GM18861 (cell line): ENCODE data around the gene RHBDD3.
"Not testable (repeated sequence)": the region's sequence is repeated elsewhere in the genome, so short reads cannot be mapped to it uniquely, and the experiment has no call there.

ENCODE experiments used
- ATAC-seq: cut with Tn5 transposase; IDR thresholded peaks from one replicate; pipeline ENCODE4 v1.9.1; 2021; ENCODE audit not compliant: unreplicated experiment

RHBDD3 gene

DNA sequence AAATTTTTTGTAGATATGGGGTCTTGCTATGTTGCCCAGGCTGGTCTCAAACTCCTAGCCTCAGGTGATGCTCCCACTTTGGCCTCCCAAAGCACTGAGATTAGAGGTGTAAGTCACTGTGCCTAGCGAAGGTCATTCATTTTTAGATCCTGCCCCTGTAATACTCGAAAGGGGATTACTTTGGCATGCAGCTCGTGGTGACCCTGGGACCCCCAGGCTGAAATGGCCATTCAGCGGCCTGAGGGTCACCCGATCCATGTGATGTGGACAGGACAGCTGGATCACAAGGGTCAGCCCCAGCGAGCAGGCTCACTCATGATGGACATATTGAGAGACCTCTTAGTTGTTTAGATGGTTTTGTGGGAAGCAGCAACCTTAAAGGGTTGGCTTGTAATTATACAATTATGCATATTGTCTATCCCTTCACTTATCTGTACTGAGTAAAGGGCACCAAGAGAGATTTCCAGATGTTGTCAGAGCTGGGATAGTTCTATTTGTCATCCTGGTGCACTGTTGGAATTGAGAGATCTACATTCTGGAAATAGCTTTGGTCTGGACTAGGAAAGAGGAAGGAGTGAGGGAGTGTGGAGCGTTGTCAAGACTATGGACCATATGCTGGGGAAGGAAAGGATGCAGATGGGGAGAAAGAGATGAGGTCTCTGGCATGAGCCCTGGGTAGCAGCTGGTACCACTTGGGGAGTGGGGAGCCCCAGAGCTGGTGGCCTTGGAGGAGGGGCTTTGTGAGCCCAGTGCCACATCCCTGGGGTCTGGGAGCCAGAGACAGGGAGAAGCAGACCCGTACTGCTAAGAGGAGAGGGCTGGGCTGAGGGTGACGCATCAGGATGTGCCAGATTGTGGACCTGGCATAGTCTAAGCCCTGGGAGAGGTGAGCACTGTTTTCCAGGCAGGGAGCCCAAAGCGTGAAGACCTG lies 15.5 kb downstream of the RHBDD3 start:
- ATAC-seq = no peak

DNA sequence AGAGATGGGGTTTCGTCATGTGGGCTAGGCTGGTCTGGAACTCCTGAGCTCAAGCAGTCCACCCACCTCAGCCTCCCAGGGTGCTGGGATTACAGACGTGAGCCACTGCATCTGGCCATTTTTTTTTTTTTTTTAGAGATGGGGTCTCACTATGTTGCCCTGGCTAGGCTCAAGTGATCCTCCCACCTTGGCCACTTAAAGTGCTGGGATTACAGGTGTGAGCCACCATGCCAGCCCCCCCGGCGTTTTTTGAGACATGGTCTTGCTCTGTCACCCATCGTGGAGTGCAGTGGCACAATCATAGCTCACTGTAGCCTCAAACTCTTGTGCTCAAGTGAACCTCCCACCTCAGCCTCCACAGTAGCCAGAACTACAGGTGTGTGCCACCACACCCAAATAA lies 16.5 kb downstream of the RHBDD3 start:
- ATAC-seq = no peak

DNA sequence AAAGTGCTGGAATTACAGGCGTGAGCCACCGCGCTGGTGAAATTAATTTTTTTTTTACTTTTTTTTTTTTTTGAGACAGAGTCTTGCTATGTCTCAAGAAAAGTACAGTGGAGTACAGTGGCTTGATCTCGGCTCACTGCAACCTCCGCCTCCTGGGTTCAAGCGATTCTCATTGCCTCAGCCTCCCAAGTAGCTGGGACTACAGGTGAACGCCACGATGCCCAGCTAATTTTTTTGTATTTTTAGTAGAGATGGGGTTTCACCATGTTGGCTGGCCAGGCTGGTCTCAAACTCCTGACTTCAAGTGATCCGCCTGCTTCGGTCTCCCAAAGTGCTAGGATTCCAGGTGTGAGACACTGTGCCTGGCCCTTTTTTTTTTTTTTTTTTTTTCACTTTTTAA lies 19.9 kb downstream of the RHBDD3 start:
- not testable (repeated sequence) for ATAC-seq

DNA sequence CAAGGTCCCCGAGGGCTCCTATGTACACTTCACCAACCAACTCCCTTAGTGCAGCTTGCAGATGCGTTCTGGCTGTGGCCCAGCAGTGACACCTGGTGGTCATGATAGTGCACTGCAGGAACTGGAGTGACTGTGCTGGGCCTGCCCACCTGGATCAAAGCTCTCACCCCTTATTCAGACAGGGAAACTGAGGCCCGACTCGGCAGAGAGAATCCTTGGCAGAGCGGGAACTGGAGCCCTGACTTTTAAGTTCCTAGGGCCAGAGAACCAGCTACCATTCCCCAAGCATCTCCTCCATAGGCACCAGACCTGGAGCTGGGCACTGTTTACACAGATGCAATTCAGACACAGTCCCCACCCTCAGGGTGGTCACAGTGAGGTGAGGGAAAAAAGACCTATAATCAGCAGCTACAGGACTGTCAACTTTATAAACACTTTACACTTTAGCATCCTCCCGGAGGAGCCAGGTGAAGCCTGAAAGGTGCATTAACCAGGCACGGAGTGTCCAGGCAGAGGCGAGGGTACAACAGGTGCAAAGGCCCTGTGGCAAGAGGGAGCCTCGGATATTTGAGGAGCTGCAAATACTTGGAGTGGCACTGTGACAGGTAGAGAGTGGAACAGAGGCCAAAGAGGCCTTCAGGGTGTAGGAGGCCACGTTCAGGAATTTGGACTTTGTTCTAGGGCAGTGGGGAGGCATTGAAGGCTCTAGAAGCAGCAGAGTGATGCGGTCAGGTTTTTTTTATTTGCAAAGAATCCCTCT lies 22.0 kb downstream of the RHBDD3 start:
- ATAC-seq = peak; percentile 49

DNA sequence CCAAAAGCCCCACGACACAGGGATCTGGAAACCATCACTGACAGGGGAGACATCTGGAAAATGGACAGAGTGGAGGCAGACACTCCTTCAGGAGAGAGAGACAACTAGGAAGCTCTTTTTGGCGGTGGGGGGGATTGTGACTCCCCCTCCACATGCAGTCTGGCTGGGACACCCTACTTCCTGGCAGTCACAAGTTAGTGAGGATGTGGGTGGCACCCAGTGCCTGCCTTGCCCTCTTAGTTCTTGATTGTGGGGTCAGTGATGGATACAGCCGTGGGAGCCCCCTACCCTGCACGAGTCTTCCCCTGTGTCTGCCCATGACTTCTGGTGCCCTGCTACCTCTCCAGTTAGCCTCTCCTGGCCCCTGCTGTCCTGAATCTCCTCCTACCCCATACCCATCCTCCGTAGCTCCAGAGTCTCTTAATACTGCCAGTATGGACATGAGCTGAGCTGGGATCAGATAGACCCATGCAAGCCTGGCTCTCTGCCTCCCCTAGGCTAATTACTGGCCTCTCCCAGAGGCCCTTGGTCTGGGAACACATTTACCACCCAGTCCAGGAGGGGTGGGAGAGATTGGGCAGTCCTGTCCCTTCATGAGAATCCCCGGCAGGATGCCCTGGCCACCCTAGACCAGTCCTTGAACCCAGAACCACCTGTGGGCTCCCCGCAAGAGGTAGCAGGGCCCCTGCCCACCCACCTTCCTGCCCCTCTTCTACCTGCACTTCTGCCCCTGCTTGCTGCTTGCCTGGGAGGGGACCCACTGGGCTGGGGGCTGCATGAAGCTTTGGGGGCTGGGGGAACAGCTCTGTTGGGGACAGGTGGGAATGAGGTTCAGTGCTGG lies 22.8 kb downstream of the RHBDD3 start:
- no peak for ATAC-seq

DNA sequence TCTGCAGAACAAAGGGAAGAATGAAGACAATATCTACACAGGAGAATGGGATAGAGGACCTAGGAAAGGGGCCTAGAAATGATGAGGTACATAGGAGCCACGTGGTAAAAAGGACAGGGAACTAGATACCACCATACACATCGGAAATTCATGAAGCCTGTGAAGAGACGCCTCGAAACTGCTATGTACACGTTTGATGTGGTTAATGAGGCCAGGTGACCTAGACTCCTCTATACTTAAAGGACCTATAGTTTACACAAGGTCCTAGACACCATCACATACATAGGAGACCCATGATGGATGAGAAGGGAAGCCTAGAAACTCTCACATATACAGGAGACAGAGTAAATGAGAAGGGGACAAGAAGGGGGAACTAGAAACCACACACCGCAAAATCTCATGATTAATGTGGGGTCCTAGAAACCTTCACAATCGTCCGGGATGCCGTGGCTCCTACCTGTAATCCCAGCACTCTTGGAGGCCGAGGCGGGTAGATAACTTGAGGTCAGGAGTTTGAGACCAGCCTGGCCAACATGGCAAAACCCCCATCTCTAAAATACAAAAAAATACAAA lies 23.8 kb downstream of the RHBDD3 start:
- ATAC-seq = no peak

DNA sequence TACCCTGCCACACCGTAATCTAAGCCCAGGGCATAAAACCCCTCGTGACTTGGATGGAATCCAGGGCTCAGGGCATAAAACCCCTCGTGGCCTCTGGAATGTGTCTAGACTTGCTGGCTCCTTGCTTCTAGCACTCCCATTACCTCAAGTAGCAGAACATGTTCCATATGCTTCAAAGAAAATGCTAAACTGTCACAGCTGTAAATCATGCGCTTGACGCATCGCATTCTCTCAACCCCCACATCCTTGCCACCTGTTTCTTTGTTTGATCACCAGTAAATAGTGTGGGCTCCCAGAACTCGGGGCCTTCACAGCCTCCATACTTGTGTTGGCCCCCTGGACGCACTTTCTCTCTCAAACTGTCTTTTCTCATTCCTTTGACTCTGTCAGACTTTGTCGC lies 27.3 kb downstream of the RHBDD3 start:
- ATAC-seq = not testable (repeated sequence)

DNA sequence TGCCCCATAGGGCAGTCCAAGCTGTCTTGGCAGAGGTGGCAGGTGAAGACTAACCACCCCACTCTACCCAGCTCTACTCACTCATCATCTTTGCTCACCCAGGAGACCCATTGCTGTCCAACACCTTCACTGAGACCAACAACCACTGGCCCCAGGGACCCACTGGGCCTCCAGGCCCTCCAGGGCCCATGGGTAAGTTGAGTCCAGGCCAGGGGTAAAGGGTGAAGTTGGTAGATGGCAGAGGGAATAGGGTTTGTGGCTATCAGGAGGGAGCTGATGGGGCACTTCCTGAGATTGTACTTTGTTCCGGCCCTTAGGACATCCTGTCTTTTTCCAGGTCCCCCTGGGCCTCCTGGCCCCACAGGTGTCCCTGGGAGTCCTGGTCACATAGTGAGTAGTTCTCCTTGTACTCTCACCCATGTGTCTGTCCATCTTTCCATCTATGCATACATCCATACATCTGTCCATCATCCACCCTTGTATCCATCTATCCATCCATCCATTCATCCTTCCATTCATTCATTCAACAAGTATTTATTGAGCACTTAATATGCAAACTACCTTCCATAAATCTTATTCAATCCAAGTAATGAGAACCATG lies 34.4 kb downstream of the RHBDD3 start:
- no peak for ATAC-seq

DNA sequence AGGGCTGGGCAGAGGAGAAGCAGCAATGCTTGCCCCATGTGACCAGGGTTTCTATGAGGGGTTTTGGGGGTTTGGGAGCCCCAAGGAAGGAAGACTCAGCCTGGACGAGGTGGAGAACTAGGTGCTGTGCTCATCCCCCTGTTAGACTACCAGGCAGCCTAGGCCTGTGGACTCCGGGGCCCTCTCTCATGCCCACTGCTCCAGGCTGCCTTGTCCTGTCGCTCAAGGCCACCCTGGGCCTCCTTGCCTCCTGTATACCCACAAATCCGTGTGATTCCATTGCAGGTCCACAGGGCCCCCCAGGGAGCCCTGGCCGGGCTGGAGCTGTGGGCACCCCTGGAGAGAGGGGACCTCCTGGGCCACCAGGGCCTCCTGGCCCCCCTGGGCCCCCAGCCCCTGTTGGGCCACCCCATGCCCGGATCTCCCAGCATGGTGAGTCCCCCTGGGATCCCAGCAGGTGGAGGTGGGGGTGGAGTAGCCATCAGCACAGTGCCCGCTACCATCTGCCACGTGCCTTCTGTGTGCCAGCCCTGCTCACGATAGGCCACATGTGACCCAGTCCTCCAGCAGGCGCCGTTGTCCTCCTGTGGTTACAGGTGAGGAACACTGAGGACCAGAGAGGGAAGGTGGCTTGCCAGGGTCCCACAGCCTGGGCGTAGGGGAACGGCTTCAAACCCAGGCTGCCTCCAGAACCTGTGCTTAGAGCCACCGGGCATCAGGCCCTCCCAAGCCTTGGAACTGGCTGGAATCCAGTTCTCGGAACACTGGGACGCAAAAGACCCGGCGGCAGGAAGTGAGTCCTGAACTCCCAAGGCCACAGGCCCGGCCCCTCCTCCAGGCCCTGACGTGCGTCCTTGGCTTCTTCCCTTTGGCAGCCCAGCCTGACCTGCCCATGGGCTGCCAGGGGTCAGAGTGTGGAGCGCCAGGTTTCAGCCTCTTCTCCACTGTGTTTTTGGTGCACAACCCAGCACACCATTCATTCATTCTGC lies 35.5 kb downstream of the RHBDD3 start:
- ATAC-seq = no peak

DNA sequence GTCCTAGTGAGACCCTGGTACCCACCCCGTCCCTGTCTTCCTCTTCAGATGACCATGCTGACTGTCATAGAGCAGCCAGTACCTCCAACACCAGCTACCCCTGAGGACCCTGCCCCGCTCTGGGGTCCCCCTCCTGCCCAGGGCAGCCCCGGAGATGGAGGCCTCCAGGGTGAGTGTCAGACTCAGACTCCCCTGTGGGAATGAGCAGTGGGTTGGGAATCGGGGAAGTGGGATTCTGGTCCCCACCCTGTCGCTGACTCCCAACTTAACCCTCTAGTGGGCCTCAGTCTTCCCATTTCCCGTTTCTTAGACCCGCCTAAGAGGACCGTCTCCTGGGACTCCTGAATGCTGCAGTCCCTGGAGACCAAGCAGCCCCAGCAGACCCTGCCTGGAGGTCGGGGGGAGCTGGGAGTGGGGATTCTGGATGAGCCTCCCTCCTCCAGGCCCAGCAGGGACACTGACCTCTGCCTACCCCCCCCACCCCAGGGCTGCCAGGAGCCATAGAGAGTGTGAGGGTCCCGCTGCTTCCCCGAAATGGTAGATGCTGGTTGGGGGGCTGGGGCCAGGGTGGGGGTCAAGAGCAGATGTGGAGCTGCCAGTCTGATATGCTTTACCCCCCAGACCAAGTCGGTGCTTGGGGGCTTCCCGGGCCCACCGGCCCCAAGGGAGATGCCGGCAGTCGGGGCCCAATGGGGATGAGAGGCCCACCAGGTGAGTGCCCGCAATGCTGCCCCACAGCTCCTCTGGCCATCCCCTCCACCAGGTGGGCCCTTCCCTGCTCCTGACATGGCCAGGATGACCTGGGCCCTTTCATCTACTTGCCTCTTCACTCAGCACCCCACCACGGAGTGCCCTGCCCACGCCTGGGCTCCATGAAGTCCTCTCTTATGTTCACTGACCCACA lies 36.6 kb downstream of the RHBDD3 start:
- ATAC-seq = no peak

DNA sequence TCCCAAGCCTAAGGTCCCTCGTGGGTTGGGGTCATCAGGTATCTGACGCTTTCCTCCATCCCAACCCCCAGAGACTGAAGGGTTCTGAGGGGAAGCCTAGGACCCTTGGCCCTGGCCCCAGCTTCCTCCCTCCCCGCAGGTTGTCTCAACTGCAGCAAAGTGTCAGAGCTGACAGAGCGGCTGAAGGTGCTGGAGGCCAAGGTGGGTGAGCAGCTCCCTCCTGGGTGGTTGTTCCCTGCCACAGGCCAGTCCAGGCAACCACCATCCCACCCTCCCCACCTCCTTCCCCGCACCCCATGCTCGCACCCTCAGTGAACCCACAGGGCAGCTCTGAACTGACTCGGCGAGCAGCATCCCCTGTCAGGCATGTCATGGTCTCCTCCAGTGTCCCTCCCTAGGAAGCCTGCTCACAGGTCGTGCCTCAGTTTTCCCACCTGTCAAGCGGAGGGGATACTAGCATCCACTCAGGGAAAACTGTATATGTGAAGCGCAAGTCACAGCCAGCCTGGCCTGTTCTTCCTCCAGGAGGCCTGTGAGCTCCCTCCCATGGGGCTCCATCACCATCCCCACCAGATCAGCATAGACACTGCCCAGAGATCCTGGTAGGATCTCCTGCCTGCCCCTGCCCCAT lies 41.3 kb downstream of the RHBDD3 start:
- ATAC-seq = no peak

DNA sequence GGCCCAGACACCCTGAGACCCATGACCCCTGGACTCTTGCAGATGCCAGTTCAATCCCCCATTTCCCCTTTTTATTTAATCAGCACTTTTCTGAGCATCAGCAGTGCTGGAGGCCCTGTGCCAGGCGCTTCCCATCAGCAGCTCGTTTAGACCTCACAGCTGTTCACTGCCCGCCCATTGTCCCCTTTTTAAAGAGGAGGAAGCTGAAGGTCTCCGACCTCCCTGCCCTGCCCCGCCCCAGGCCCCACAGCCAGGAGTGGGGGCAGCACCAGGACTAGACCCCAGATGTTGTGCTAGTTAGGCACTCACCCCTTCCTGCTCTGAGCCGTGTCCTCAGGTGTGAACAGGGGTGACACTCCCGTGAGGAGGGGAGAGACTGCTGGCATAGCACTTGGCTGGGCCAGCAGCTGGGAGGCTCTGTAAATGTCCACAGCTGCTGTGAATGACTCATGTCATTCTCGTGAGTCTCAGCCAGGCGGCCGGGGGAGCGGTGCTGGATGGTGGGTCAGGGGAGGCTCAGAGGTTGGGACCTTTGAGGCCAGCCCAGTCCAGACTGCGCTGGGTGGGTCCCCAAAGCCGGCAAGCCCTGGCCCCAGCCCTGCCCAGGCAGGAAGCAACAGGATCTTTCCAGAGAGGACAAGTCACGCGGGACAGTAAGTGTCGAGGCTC lies 42.2 kb downstream of the RHBDD3 start:
- ATAC-seq = no peak

DNA sequence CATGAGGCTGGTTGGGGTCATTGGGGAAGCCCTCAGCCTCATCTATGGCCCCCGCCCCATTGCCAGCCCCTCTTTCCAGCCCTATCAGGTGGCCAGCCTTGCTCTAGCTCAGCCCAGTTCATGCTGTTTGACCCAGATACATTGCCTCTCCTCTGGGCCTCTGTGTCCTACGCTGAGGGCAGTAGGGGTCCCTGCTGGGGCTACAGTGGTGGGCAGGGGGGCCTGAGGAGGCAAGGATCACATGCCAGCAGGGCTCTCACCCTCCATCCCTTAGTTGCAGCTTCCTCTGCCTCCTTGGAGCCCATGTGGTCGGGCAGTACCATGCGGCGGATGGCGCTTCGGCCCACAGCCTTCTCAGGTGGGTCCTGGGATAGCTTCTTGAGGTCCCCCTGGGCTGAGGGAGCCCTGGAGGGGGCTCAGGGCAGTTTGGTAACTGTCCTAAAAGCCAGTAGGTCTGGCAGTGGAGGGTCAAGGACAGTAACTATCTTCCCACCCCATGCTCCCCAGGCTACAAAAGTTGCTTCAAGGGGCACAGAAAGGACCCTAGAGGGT lies 42.8 kb downstream of the RHBDD3 start:
- ATAC-seq = no peak

DNA sequence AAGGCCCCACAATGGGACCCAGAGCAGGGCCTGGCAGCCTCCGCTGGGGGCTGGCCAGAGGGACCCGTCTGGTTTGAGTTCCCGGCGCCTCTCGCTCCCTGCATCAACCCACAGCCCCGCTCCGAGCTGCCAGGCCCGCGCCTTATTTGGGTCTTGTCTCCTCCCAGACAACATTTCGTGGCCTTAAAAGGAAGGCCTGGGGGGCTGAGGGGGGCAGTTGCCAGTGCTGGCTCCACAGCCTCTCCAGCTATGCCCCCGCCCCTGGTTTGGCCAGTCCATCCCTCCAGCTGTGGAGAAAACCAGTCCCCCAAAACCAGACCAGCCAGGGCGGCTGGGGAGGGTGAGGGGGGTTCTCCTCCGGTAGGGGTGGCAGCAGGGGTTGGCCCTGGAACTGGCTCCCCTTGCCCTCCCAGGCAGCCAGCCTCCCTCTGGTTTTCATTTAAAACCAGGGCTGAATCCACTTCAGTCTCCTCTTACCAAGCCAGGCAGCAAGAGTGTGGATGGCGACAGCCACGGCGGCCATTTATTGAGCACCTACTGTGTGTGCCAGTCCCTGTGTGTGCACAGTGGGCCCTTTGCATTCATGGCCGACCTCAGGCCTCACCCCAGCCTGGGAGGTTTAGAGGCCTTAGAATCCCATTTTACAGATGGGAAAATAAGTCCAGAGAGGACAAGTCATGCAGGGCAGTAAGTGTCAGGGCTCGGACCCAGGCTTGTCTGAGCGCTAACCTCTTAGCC lies 43.5 kb downstream of the RHBDD3 start:
- ATAC-seq = no peak

DNA sequence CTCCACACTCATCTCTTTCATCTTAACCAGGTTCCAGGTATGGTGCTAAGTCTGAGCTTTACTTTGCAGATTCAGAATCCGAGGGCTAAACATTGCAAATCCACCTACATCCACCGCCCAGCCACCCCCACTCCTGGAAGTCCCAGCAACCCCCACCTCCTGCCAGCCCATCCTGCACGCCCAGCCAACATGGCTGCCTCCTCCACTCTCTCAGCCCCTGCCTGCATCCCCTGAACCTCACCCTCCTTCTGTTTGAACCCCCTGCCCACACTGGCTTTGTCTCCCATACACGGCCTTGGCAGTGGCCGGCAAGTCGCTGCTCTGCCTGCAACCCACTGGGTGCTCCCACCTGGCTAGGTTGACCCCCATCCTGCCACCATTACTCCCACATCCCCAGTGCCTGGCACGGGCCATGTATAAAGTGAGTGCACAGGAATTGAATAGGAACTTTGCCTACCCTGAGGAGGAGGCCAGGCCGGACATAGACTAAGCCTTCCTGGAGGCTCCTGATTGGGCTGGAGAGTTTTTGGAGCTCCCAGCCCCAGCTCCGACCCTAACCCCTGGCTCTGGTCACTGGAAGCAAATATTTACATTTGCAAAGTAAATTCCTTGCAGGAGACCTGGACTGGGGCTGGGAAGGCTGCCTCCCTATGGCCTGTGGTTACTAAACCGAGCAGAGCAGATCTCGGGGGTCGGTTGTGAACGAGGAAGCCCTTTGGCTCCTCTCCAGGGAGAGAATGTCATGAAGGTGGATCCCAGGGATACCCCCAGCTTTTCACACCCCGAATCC lies 47.7 kb downstream of the RHBDD3 start:
- no peak for ATAC-seq

DNA sequence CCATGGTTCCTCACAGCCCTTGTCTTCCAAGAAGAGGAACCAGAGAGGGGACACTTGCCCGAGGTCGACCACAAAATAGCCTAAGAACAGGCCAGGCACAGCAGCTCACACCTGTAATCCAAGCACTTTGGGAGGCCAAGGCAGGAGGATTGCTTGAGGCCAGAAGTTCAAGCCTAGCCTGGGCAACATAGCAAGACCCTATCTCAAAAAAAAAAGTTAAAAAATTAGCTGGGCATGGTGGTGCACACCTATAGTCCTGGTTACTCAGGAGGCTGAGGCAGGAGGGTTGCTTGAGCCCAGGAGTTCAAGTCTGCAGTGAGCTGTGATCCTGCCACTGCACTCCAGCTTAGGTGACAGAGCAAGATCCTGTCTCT lies 48.4 kb downstream of the RHBDD3 start:
- not testable (repeated sequence) for ATAC-seq
